Measurements from ENCODE around the gene DIP2B.

DIP2B gene

DNA sequence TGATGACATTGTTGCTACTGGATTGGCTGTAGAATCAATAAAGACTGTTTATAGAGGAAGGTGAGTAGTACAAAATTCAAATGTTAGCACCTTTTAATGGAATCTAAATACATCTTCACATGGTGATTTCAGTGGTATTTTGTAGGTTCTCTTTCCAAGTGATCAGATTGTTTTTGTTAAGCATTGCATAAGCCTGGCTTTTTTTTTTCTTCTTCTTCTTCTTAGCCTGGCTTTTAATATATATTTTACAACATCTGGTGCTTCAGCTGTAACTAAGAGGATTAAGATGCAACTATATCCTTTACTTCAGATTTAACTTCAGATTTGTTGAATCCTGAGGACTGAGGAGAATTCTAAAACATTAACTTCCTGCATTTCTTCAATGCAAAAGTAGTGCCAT lies 201.8 kb downstream of the DIP2B start:
- no peaks in the 10 kb centered on the region for H3K79me2 ChIP-seq (ENCODE audit: insufficient read depth, low read length)
- no peak overlapping the region for H2AFZ ChIP-seq (ENCODE audit: low read depth, low read length, severe bottlenecking)
- no peak overlapping the region for H3K4me2 ChIP-seq (ENCODE audit: low read depth, low read length, poor library complexity, severe bottlenecking)
- H3F3A ChIP-seq (ENCODE audit: insufficient read depth) = no peaks in the 10 kb centered on the region
- no peaks in the 10 kb centered on the region for H3K27me3 ChIP-seq (ENCODE audit: low read length)
- H3K9me3 ChIP-seq (ENCODE audit: insufficient read depth, low read length) = no peaks in the 10 kb centered on the region
- no peaks in the 10 kb centered on the region for H3K9me2 ChIP-seq (replicated peaks; ENCODE audit: insufficient read depth, low read length)
- no peak overlapping the region for H3K4me3 ChIP-seq (ENCODE audit: insufficient read depth, low read length, poor library complexity, severe bottlenecking)
- H3K9ac ChIP-seq (ENCODE audit: low read length) = no peak overlapping the region
- no peak overlapping the region for H3K27ac ChIP-seq (ENCODE audit: low read depth, low read length)
- H4K20me1 ChIP-seq (ENCODE audit: low read depth, low read length) = no peaks in the 10 kb centered on the region
- no peaks in the 10 kb centered on the region for H3K36me3 ChIP-seq (ENCODE audit: low read length)
- no peak for TF ChIP-seq CTCF (IDR thresholded peaks at IDR 0.05; ENCODE audit: insufficient read depth, low read length, poor library complexity, severe bottlenecking)
- no peak for TF ChIP-seq EZH2phosphoT487 (conservative IDR thresholded peaks at IDR 0.05; ENCODE audit: low read length)

DNA sequence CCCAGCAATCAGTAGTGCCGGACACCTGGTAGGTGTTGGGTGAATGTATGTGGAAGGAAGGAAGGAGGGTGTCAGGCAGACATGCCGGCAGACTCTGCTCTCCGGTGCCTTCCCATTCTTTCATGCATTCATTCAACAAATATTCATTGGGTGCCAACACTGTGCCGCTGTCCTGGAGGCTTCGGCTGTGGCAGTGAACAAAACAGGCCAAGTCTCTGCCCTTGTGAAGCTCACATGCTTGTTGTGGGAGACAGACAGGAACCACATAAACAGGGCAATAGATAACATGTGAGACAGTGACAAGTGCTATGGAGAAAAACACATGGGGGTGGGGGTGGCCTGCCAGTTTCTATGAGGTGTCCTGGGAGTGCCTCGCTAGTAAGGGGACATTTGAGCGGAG lies 202.6 kb downstream of the DIP2B start:
- Histone ChIP-seq H3K9me2 (replicated peaks; ENCODE audit: insufficient read depth, low read length) (no peaks in the 10 kb centered on the region), H3K36me3 (ENCODE audit: low read length) (no peaks in the 10 kb centered on the region), H4K20me1 (ENCODE audit: low read depth, low read length) (no peaks in the 10 kb centered on the region), H3K9me3 (ENCODE audit: insufficient read depth, low read length) (no peaks in the 10 kb centered on the region), H3K27ac (ENCODE audit: low read depth, low read length) (no peak overlapping the region), H3F3A (ENCODE audit: insufficient read depth) (no peaks in the 10 kb centered on the region), H3K4me2 (ENCODE audit: low read depth, low read length, poor library complexity, severe bottlenecking) (no peak overlapping the region), H3K79me2 (ENCODE audit: insufficient read depth, low read length) (no peaks in the 10 kb centered on the region), H3K27me3 (ENCODE audit: low read length) (no peaks in the 10 kb centered on the region), H3K9ac (ENCODE audit: low read length) (no peak overlapping the region), H2AFZ (ENCODE audit: low read depth, low read length, severe bottlenecking) (no peak overlapping the region), H3K4me3 (ENCODE audit: insufficient read depth, low read length, poor library complexity, severe bottlenecking) (no peak overlapping the region)
- TF ChIP-seq CTCF (IDR thresholded peaks at IDR 0.05; ENCODE audit: insufficient read depth, low read length, poor library complexity, severe bottlenecking) (no peak), EZH2phosphoT487 (conservative IDR thresholded peaks at IDR 0.05; ENCODE audit: low read length) (no peak)

GRCh38 chr12:50708631-50709030 lies 203.8 kb downstream of the DIP2B start:
- no peaks in the 10 kb centered on the region for H3K36me3 ChIP-seq (ENCODE audit: low read length)

More at GRCh38 chr12:50708631-50709030, 203.8 kb downstream of the DIP2B start:
- no peaks in the 10 kb centered on the region for H4K20me1 ChIP-seq (ENCODE audit: low read depth, low read length)
- H3K4me3 ChIP-seq (ENCODE audit: insufficient read depth, low read length, poor library complexity, severe bottlenecking) = no peak overlapping the region
- no peaks in the 10 kb centered on the region for H3K27me3 ChIP-seq (ENCODE audit: low read length)
- no peak overlapping the region for H3K9ac ChIP-seq (ENCODE audit: low read length)
- TF ChIP-seq CTCF (IDR thresholded peaks at IDR 0.05; ENCODE audit: insufficient read depth, low read length, poor library complexity, severe bottlenecking) (no peak), EZH2phosphoT487 (conservative IDR thresholded peaks at IDR 0.05; ENCODE audit: low read length) (no peak)
- H3K4me2 ChIP-seq (ENCODE audit: low read depth, low read length, poor library complexity, severe bottlenecking) = no peak overlapping the region
- no peaks in the 10 kb centered on the region for H3K9me2 ChIP-seq (replicated peaks; ENCODE audit: insufficient read depth, low read length)
- H3K9me3 ChIP-seq (ENCODE audit: insufficient read depth, low read length) = no peaks in the 10 kb centered on the region
- H3K79me2 ChIP-seq (ENCODE audit: insufficient read depth, low read length) = no peaks in the 10 kb centered on the region
- H3K27ac ChIP-seq (ENCODE audit: low read depth, low read length) = no peak overlapping the region
- H2AFZ ChIP-seq (ENCODE audit: low read depth, low read length, severe bottlenecking) = no peak overlapping the region
- H3F3A ChIP-seq (ENCODE audit: insufficient read depth) = no peaks in the 10 kb centered on the region

Data from SU-DHL-6 (cell line).